ENCODE results near the gene GOLGA6L10.
"Not testable (repeated sequence)": the region's sequence is repeated elsewhere in the genome, so short reads cannot be mapped to it uniquely, and the experiment has no call there.

The GOLGA6L10 gene

DNA sequence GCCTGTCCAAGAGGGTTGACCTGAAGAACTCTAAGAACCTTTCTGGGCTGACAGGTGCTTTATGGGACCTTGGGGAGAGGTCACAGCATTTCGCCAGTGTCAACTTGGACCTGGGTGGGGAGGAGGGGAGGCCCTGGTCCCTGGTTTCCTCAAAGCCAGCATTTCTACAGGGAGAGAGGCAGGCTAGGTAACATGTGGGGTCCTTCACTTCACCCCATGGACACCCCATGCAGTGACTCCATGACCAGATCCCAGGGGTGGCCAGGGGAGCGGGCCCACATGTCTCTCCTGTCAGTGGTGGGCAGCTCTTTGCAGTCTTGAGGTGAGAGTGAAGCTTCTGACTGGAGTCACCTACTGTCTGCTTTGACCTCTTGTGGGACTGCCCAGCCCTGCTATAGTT lies 35.8 kb downstream of the GOLGA6L10 start:
- H3K4me1 Mint-ChIP-seq, result peaks cover 5% of the 10 kb centered on the region
- H3K27me3 Mint-ChIP-seq, result peaks cover 16% of the 10 kb centered on the region
- H3K27ac Mint-ChIP-seq (ENCODE audit: low read depth), result no peak overlapping the region
- peaks cover 10% of the 10 kb centered on the region for H3K9me3 Mint-ChIP-seq
- no peak overlapping the region for H3K4me3 Mint-ChIP-seq
- ATAC-seq (replicated peaks; ENCODE audit: extremely low read depth, poor library complexity, severe bottlenecking), result no peak
- no peak for DNase-seq (ENCODE audit: low spot score in 2 of 2)
- no peaks in the 10 kb centered on the region for H3K36me3 Mint-ChIP-seq (ENCODE audit: insufficient read depth)

DNA sequence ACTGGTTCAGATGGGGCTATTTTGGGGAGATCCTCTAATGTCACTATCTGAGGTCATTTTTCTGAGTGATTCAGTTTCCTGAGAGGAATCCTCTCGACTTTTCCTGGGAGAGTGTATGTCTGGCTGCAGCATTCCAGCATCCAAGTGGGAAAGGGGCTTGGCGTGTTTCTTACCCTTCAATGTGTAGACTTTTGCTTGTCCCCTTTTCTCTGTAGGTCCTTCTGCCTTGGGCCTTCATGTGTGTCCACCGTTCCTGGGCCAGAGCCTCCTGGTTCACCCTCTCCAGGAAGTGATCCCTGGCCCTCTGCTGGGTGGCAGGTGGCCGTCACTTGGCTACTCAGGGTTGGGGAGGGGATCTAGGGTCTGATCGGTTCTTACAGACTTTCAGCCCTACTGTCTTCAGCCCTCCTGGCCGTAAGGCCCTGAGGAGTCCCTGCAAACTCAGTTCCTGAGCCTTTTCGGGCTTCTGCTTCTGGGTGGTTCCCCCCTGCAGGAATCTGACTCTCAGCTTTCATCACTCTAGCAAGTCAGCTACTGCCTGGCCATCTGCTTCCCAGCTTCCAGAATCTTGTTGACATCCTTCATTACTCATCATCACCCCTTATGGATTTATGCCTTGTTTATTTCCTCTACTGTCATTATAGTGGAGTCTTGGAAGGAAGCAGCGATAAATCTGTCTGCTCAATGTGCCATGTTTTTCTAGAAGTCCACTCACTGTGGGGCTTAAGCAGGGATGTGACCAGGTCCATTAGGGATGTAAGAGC lies 36.5 kb downstream of the GOLGA6L10 start:
- peaks cover 16% of the 10 kb centered on the region for H3K27me3 Mint-ChIP-seq
- peaks cover 5% of the 10 kb centered on the region for H3K4me1 Mint-ChIP-seq
- H3K36me3 Mint-ChIP-seq (ENCODE audit: insufficient read depth), result no peaks in the 10 kb centered on the region
- no peak for ATAC-seq (replicated peaks; ENCODE audit: extremely low read depth, poor library complexity, severe bottlenecking)
- H3K27ac Mint-ChIP-seq (ENCODE audit: low read depth), result no peak overlapping the region
- peaks cover 10% of the 10 kb centered on the region for H3K9me3 Mint-ChIP-seq
- H3K4me3 Mint-ChIP-seq, result no peak overlapping the region
- no peak for DNase-seq (ENCODE audit: low spot score in 2 of 2)

DNA sequence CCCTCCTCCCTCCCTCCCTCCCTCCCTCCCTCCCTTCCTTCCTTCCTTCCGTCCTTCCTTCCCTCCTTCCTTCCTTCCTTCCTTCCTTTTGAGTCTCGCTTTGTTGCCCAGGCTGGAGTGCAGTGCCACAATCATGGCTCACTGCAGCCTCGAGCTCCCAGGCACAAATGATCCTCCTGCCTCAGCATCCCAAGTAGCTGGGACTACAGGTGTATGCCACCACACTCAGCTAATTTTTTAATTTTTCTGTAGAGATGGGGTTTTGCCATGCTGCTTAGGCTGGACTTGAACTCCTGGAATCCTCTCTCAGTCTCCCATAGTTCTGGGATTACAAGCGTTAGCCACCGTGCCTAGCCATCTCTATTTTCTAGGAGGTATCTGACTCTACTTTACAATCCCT lies 38.0 kb downstream of the GOLGA6L10 start:
- not testable (repeated sequence) for H3K27ac Mint-ChIP-seq (ENCODE audit: low read depth); H3K4me1 Mint-ChIP-seq; ATAC-seq (replicated peaks; ENCODE audit: extremely low read depth, poor library complexity, severe bottlenecking); DNase-seq (ENCODE audit: low spot score in 2 of 2); H3K4me3 Mint-ChIP-seq; H3K36me3 Mint-ChIP-seq (ENCODE audit: insufficient read depth)
- Mint-ChIP-seq H3K27me3 (peaks cover 16% of the 10 kb centered on the region), H3K9me3 (peaks cover 10% of the 10 kb centered on the region)

DNA sequence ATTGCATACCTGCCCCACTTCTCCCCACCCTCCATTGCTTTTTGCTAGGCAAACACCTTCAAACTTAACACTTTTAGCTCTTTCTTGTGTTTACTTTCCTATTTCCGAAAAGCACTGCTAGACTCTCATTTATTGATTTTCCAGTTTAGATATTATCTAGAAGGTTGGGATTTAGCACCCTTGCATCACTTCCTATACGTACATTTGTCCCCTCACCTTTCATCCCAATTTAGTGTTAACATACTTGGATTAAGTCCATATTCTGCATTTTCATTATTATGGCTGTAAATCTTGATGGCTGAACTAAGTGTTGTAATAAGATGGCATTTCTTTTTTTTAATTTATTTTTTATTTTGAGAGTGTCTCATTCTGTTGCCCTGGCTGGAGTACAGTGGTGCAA lies 39.5 kb downstream of the GOLGA6L10 start:
- DNase-seq (ENCODE audit: low spot score in 2 of 2) (no peak), ATAC-seq (replicated peaks; ENCODE audit: extremely low read depth, poor library complexity, severe bottlenecking) (no peak)
- Mint-ChIP-seq H3K36me3 (ENCODE audit: insufficient read depth) (peaks cover 3% of the 10 kb centered on the region), H3K4me1 (peaks cover under 1% of the 10 kb centered on the region), H3K27ac (ENCODE audit: low read depth) (no peak overlapping the region), H3K27me3 (peaks cover 16% of the 10 kb centered on the region), H3K4me3 (no peak overlapping the region), H3K9me3 (peaks cover 10% of the 10 kb centered on the region)

DNA sequence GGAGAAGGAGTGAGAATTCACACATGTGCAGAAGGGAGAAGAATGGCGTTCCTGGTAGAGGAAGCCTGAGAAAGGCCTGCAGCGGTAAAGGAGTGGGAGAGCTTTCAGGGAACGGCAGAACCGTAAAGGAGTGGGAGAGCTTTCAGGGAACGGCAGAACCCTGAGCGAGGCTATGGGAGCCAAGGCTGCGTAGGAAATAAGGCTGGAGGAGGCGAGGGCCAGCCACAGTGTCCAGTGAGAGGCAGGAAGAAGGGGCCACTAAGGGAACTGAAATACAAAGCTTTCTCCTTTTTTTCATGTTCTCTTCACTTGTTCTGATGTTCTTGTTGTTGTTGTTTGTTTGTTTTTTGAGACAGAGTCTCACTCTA lies 41.6 kb downstream of the GOLGA6L10 start:
- Mint-ChIP-seq H3K27me3 (peaks cover 16% of the 10 kb centered on the region), H3K9me3 (peaks cover 10% of the 10 kb centered on the region), H3K4me3 (no peak overlapping the region), H3K4me1 (no peaks in the 10 kb centered on the region), H3K27ac (ENCODE audit: low read depth) (no peak overlapping the region), H3K36me3 (ENCODE audit: insufficient read depth) (peaks cover 3% of the 10 kb centered on the region)
- ATAC-seq (replicated peaks; ENCODE audit: extremely low read depth, poor library complexity, severe bottlenecking) (no peak), DNase-seq (ENCODE audit: low spot score in 2 of 2) (no peak)

DNA sequence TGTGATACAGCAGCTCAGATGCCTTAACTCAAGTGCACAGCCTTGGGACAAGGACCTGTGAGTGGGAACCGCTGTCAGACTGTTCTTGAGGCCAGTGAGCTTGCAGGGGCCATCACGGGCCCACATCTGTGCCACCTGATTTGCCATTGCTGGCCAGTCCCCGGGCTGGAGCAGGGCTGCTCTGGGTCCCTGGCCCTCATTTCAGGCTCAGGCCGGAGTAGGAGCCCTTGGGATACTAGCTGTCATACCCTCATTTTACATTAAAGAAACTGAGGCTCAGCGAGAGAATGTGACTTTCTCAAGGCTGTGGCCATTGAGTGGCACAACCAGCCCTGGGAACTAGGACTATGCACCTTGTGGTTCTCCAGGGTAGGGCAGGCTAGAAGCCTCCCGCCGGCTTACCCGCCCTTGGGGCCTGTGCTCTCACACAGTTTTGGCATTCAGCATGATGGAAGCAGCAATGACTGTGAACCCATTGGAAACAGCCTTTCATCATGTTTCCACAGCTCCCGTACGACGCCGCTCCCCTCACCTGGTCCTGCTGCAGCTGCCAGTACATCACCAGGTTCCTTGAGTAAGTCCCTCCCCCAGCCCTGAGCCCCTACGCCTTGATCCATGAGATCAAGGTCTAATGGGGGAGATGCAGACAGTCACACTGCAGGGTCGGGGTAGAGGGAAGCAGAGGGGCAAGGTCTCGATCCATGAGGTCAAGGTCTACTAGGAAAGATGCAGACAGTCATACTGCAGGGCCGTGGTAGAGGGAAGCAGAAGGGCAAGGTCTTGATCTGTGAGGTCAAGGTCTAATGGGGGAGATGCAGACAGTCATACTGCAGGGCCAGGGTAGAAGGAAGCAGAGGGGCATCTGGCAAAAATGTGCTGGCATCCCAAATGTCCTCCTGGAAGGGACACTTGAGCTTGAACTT lies 42.2 kb downstream of the GOLGA6L10 start:
- Mint-ChIP-seq H3K9me3 (peaks cover 10% of the 10 kb centered on the region), H3K27ac (ENCODE audit: low read depth) (no peak overlapping the region), H3K4me3 (no peak overlapping the region), H3K27me3 (peaks cover 16% of the 10 kb centered on the region), H3K4me1 (no peaks in the 10 kb centered on the region), H3K36me3 (ENCODE audit: insufficient read depth) (peaks cover 3% of the 10 kb centered on the region)
- DNase-seq (ENCODE audit: low spot score in 2 of 2), result no peak
- no peak for ATAC-seq (replicated peaks; ENCODE audit: extremely low read depth, poor library complexity, severe bottlenecking)

DNA sequence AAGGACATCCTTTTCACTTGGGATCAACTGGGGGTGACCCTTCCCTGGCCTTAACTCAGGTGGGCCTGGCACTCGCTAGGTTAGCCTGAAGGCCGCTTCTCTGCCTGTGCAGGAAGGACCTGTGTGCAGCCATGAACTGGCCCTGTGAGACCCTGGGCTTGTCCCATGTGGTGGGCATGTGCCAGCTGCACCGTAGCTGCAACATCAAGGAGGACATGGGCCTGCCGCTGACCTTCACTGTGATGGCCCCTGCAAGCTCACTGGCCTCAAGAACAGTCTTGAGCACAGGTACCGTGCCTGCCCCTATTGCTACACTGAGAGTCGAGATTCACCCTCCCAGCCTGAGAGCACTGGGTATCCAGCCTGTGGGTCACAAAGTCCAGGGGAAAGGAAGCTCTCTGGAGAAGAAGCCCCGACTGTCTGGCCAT lies 43.6 kb downstream of the GOLGA6L10 start:
- ATAC-seq (replicated peaks; ENCODE audit: extremely low read depth, poor library complexity, severe bottlenecking) (no peak), DNase-seq (ENCODE audit: low spot score in 2 of 2) (no peak)
- Mint-ChIP-seq H3K27me3 (peaks cover 5% of the 10 kb centered on the region), H3K36me3 (ENCODE audit: insufficient read depth) (peaks cover 3% of the 10 kb centered on the region), H3K27ac (ENCODE audit: low read depth) (no peak overlapping the region), H3K4me1 (no peaks in the 10 kb centered on the region), H3K4me3 (no peak overlapping the region), H3K9me3 (peaks cover 4% of the 10 kb centered on the region)

DNA sequence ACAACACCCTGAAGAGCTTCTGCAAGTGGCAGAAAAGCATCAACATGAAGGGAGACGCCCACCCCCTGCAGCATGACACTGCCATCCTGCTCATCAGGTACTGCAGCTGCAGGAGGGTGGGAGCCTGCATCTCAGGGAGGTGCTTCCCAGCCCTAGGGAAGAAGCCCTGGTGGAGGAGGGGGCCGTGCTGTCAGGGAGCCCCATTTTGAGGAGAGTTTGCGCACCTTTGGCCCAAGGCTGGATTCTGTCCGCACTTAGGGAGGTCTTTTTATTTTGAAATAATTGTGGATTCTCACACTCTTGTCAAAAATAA lies 44.5 kb downstream of the GOLGA6L10 start:
- Mint-ChIP-seq H3K4me1 (no peaks in the 10 kb centered on the region), H3K4me3 (no peak overlapping the region), H3K27ac (ENCODE audit: low read depth) (no peak overlapping the region), H3K36me3 (ENCODE audit: insufficient read depth) (peaks cover 3% of the 10 kb centered on the region), H3K27me3 (no peaks in the 10 kb centered on the region), H3K9me3 (no peaks in the 10 kb centered on the region)
- DNase-seq (ENCODE audit: low spot score in 2 of 2), result no peak
- no peak for ATAC-seq (replicated peaks; ENCODE audit: extremely low read depth, poor library complexity, severe bottlenecking)

DNA sequence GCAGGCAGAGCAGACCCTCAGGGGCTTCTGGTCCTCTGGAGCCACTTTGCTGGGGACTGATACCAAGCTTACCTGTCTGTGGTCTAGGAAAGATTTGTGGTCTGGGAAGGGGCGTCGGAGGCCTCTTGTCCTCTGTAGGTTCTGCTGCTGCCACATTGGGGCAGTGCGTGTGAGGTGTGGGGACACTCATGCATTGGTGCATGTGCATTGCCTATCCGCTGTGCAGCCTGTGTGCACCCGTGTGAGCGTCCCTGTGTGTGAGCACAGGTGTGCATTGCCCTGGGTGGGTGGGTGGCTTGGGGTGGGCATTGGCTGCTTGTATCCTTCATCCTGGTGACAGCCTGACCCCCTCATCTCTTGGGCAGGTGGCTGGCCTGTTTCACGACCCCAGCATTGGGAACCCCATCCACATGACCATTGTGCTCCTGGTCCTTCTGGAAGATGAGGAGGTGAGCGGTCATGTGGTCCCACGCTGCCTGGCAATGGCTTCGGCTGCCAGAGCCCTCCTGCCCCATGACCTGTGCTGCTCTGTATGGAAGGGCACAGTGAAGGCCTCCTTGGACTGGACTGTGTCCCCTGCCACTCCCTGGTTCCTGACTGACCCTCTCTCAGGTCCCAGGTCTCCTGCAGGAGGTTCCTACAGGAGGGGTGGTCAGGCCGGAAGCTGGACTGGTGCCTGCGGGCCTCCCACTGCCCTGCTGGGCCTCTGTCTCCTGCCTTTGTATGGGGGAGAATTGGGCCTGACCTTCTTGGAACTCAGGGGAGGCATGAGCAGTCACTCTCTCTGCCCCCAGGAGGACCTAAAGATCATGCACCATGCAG lies 45.1 kb downstream of the GOLGA6L10 start:
- Mint-ChIP-seq H3K4me3 (no peak overlapping the region), H3K36me3 (ENCODE audit: insufficient read depth) (peaks cover 3% of the 10 kb centered on the region), H3K27me3 (no peaks in the 10 kb centered on the region), H3K27ac (ENCODE audit: low read depth) (no peak overlapping the region), H3K4me1 (no peaks in the 10 kb centered on the region), H3K9me3 (no peaks in the 10 kb centered on the region)
- DNase-seq (ENCODE audit: low spot score in 2 of 2), result no peak
- ATAC-seq (replicated peaks; ENCODE audit: extremely low read depth, poor library complexity, severe bottlenecking), result no peak

DNA sequence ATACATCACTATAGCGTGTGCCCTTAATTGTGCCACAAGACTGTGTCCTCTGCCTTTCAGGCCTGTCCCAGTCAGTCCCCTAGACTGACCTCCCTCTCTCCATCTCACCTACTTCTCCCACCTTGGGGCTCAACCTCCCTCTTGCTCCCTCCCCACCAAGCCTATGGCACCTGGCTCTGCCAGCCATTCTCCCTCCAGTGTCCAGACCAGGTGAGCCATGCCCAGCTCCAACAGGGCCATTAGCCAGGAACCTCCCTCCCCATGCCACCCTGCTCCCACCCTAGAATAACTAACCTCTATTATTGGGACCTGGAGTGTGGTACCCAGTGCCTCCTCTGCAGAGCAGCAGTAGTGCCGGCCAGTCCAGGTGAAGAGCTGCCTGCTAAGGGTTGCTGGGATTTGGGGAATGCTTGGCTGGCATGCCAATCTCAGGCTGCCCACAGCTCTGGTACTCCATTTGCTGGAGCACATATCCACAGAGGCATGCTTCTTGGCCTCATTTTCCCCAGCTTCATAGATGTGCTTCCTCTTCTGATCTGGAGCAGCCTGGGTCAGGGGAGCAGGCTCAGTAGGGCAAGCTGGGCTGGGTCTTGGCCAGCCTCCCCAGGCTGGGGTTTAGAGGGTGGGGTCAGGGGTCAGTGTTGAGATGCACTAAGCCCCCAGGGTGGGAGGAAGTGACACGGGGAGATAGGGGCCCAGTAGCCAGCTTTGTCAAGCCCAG lies 47.8 kb downstream of the GOLGA6L10 start:
- ATAC-seq (replicated peaks; ENCODE audit: extremely low read depth, poor library complexity, severe bottlenecking), result no peak
- no peak overlapping the region for H3K4me3 Mint-ChIP-seq
- DNase-seq (ENCODE audit: low spot score in 2 of 2), result no peak
- H3K27me3 Mint-ChIP-seq, result no peaks in the 10 kb centered on the region
- no peak overlapping the region for H3K27ac Mint-ChIP-seq (ENCODE audit: low read depth)
- no peaks in the 10 kb centered on the region for H3K36me3 Mint-ChIP-seq (ENCODE audit: insufficient read depth)
- H3K4me1 Mint-ChIP-seq, result peaks cover 7% of the 10 kb centered on the region
- H3K9me3 Mint-ChIP-seq, result no peaks in the 10 kb centered on the region

DNA sequence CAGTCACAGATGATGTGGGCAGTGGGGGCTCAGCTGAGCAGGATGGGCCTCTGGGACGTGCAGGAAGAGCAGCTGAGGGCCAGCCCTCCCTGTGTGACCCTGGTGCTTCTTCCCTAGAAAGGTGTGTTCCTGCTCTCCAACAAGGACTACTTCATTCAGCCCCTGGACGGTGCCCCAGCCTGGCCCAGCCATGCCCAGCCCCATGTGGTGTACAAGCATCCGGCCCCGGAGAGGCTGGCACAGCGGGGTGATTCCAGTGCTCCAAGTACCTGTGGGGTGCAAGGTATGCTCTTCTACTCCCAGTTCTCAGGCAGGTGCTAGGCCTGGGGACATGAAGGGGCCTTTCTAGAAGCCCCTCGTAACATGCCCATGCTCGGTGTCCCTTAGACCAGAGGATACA lies 48.4 kb downstream of the GOLGA6L10 start:
- H3K36me3 Mint-ChIP-seq (ENCODE audit: insufficient read depth), result no peaks in the 10 kb centered on the region
- no peak overlapping the region for H3K27ac Mint-ChIP-seq (ENCODE audit: low read depth)
- ATAC-seq (replicated peaks; ENCODE audit: extremely low read depth, poor library complexity, severe bottlenecking) (no peak), DNase-seq (ENCODE audit: low spot score in 2 of 2) (no peak)
- H3K27me3 Mint-ChIP-seq, result no peaks in the 10 kb centered on the region
- peaks cover 7% of the 10 kb centered on the region for H3K4me1 Mint-ChIP-seq
- no peaks in the 10 kb centered on the region for H3K9me3 Mint-ChIP-seq
- no peak overlapping the region for H3K4me3 Mint-ChIP-seq

DNA sequence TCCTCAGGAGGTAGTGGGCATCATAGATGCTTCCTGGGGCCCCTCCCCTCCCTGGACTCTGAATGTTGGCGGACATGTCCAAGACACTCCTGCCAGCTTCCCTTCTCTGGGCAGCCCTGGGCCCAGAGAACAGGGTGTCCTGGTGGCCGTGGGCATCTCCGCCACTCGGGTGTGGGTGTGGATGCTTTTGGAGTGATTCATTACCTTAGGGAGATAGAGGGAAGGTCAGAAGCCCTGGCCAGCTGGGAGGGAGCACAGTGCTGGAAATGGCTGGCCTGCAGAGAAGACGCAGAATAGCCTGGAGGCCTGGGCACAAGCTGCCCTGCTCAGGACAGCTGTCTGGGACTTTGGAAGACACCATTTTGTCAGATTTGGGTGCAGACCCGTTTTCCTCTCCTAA lies 48.9 kb downstream of the GOLGA6L10 start:
- not testable (repeated sequence) for H3K27ac Mint-ChIP-seq (ENCODE audit: low read depth); H3K4me3 Mint-ChIP-seq; H3K9me3 Mint-ChIP-seq; H3K36me3 Mint-ChIP-seq (ENCODE audit: insufficient read depth); DNase-seq (ENCODE audit: low spot score in 2 of 2); H3K4me1 Mint-ChIP-seq; H3K27me3 Mint-ChIP-seq; ATAC-seq (replicated peaks; ENCODE audit: extremely low read depth, poor library complexity, severe bottlenecking)
